IMR-90 (cell line): ENCODE measurements around the gene DCTD. TPM values are rescaled to one million over a fixed set of nuclear protein-coding genes. Genes with fewer than 3 reads are reported as not detected.

ENCODE experiments used
- ATAC-seq: fragments of 200-7000 bp; cut with Tn5 transposase; 2 replicates; pipeline ENCODE4 v1.9.1; 2020; ENCODE audit warnings: low read depth, mild to moderate bottlenecking, moderate library complexity
- BruUV-seq: library from RNA; stranded (reverse); fragments of 400-500 nt; replicated peaks from 2 replicates; lab custom pipeline; 2021; lab: Mats Ljungman, UMichigan
- CTCF ChIA-PET: fragments of 300-600 bp; formaldehyde crosslinking; extraction: SDS; loops from one replicate; lab custom pipeline; 2021; ENCODE audit warnings: antibody characterized with exemption; lab: Yijun Ruan, JAX
- POLR2A ChIA-PET: fragments of 300-600 bp; sonication (Branson Sonifier 250); formaldehyde crosslinking; loops from one replicate; lab custom pipeline; 2022; ENCODE audit warnings: antibody characterized with exemption; ENCODE audit not compliant: unreplicated experiment; lab: Charles Lee
- DNase-seq: peaks from one replicate; pipeline ENCODE4 v3.0.0; 2013
- H2AFZ ChIP-seq: replicated peaks from 2 replicates; pipeline ENCODE3; 2013; ENCODE audit warnings: low read length, mild to moderate bottlenecking; ENCODE audit not compliant: poor library complexity
- H2AK5ac ChIP-seq: 2 replicates; pipeline ENCODE4 v1.6.1; 2013; ENCODE audit warnings: low read depth, low read length, inconsistent platforms
- H2AK9ac ChIP-seq: replicated peaks from 2 replicates; pipeline ENCODE3; 2013; ENCODE audit warnings: mild to moderate bottlenecking, low read depth, low read length, moderate library complexity; ENCODE audit not compliant: poor library complexity
- H2BK120ac ChIP-seq: 2 replicates; pipeline ENCODE4 v1.6.1; 2013; ENCODE audit warnings: low read depth, low read length, inconsistent platforms
- H2BK15ac ChIP-seq: 3 replicates; pipeline ENCODE4 v1.6.1; 2013; ENCODE audit warnings: low read depth, low read length, inconsistent platforms
- H2BK20ac ChIP-seq: 2 replicates; pipeline ENCODE4 v1.6.1; 2013; ENCODE audit warnings: low read depth, mild to moderate bottlenecking, inconsistent platforms, low read length, moderate library complexity
- H2BK5ac ChIP-seq: 2 replicates; pipeline ENCODE4 v1.6.1; 2013; ENCODE audit warnings: mild to moderate bottlenecking, low read depth, low read length, inconsistent platforms; ENCODE audit not compliant: poor library complexity, severe bottlenecking
- H3K14ac ChIP-seq: replicated peaks from 2 replicates; pipeline ENCODE4 v1.6.1; 2013; ENCODE audit warnings: low read depth, low read length, inconsistent platforms
- H3K18ac ChIP-seq: 2 replicates; pipeline ENCODE4 v1.6.1; 2013; ENCODE audit warnings: low read depth, low read length, control low read depth
- H3K23ac ChIP-seq: 2 replicates; pipeline ENCODE4 v1.6.1; 2013; ENCODE audit warnings: low read depth, low read length, inconsistent platforms
- H3K27ac ChIP-seq: 2 replicates; pipeline ENCODE4 v1.5.1; 2013; ENCODE audit warnings: mild to moderate bottlenecking, control low read depth, low read length; ENCODE audit not compliant: insufficient read depth
- H3K27me3 ChIP-seq: 2 replicates; pipeline ENCODE4 v1.6.1; 2013; ENCODE audit warnings: low read length; ENCODE audit not compliant: control insufficient read depth, insufficient read depth
- H3K36me3 ChIP-seq: 2 replicates; pipeline ENCODE4 v1.6.1; 2013; ENCODE audit warnings: low read length, mixed read lengths; ENCODE audit not compliant: control insufficient read depth, insufficient read depth
- H3K4ac ChIP-seq: 2 replicates; pipeline ENCODE4 v1.6.1; 2013; ENCODE audit warnings: low read depth, low read length, inconsistent platforms
- H3K4me1 ChIP-seq: 2 replicates; pipeline ENCODE4 v1.6.1; 2013; ENCODE audit warnings: low read length, mixed read lengths; ENCODE audit not compliant: control insufficient read depth, insufficient read depth
- H3K4me2 ChIP-seq: 2 replicates; pipeline ENCODE4 v1.6.1; 2013; ENCODE audit warnings: low read depth, mild to moderate bottlenecking, control low read depth, low read length, moderate library complexity
- H3K4me3 ChIP-seq: 2 replicates; pipeline ENCODE4 v1.5.1; 2013; ENCODE audit warnings: low read depth, mild to moderate bottlenecking, control low read depth, low read length, moderate library complexity; ENCODE audit not compliant: insufficient read depth
- H3K56ac ChIP-seq: 2 replicates; pipeline ENCODE4 v1.6.1; 2013; ENCODE audit warnings: low read length, inconsistent platforms; ENCODE audit not compliant: insufficient read depth; ENCODE audit errors: extremely low read depth
- H3K79me1 ChIP-seq, 2 experiments: 2 replicates each; pipeline ENCODE4 v1.6.1; 2013; ENCODE audit warnings: low read length in 2 of 2, inconsistent platforms in 1 of 2, low read depth in 1 of 2
- H3K9ac ChIP-seq: 2 replicates; pipeline ENCODE4 v1.6.1; 2013; ENCODE audit warnings: low read depth, low read length, control low read depth
- H3K9me1 ChIP-seq: 2 replicates; pipeline ENCODE4 v1.6.1; 2013; ENCODE audit warnings: low read length, inconsistent platforms; ENCODE audit not compliant: insufficient read depth
- H3K9me3 ChIP-seq: 2 replicates; pipeline ENCODE4 v1.6.1; 2013; ENCODE audit warnings: low read length; ENCODE audit not compliant: control insufficient read depth, insufficient read depth
- H4K20me1 ChIP-seq: 2 replicates; pipeline ENCODE4 v1.6.1; 2013; ENCODE audit warnings: low read length, inconsistent platforms; ENCODE audit not compliant: insufficient read depth
- H4K5ac ChIP-seq: 2 replicates; pipeline ENCODE4 v1.6.1; 2013; ENCODE audit warnings: mild to moderate bottlenecking, low read depth, low read length, control low read depth
- H4K8ac ChIP-seq, 2 experiments: 2 replicates each; pipeline ENCODE4 v1.6.1; 2013; ENCODE audit warnings: low read depth in 2 of 2, low read length in 2 of 2, control low read depth in 1 of 2, inconsistent platforms in 1 of 2
- H4K91ac ChIP-seq: 2 replicates; pipeline ENCODE4 v1.6.1; 2013; ENCODE audit warnings: low read depth, low read length, inconsistent platforms; ENCODE audit not compliant: insufficient read depth
- CEBPB ChIP-seq: IDR thresholded peaks from 2 replicates; pipeline ENCODE4 v1.6.1; 2012; ENCODE audit warnings: low read depth, low read length, improper control_type of control experiment
- MAFK ChIP-seq: IDR thresholded peaks from 2 replicates; pipeline ENCODE4 v1.6.1; 2012; ENCODE audit warnings: low read depth, low read length, improper control_type of control experiment
- MXI1 ChIP-seq: IDR thresholded peaks from 2 replicates; pipeline ENCODE4 v1.6.1; 2012; ENCODE audit warnings: low read depth, mild to moderate bottlenecking, low read length, moderate library complexity, borderline replicate concordance
- WGBS, 2 experiments: methylation state at CpG; one replicate each; pipeline versions ENCODE4 v1.1.5 to v1.1.7; 2013; ENCODE audit warnings: missing lambda C conversion rate in 2 of 2; ENCODE audit not compliant: insufficient read length in 1 of 2; ENCODE audit errors: extremely low coverage in 2 of 2; 5-methylcytosine and 5-hydroxymethylcytosine counted together
- dilution Hi-C: fragments of 300-500 bp; cut with HindIII; formaldehyde crosslinking; loops from one replicate; pipeline ENCODE4 v1.14.3; 2018; ENCODE audit warnings: low sequenced_read_pairs; ENCODE audit not compliant: unreplicated experiment
- in situ Hi-C: fragments of 300-500 bp; cut with MboI; formaldehyde crosslinking; loops from 3 replicates; pipeline ENCODE4 v1.14.3; 2019; ENCODE audit warnings: low sequenced_read_pairs, inconsistent platforms, mixed read lengths
- intact Hi-C: fragments of 100-400 bp; cut with micrococcal nuclease; formaldehyde crosslinking; loops from 2 replicates; pipeline ENCODE4 v1.10.0; 2022
- polyA plus RNA-seq, 3 experiments: library from polyadenylated mRNA; depleted of rRNA; stranded (reverse); fragments of >200 nt; gene quantifications; 2 replicates each; pipeline ENCODE4 v1.2.3, GENCODE V29; 2012; ENCODE audit warnings: low replicate concordance in 1 of 3
- total RNA-seq: library from RNA; depleted of rRNA; stranded (reverse); fragments of >200 nt; gene quantifications from 2 replicates; pipeline ENCODE4 v1.2.3, GENCODE V29; 2012

DCTD gene
- total and polyA plus RNA-seq, 2 of the 4 experiments (the other 2 are of a cell fraction), result 90.3 to 127 TPM

DNA sequence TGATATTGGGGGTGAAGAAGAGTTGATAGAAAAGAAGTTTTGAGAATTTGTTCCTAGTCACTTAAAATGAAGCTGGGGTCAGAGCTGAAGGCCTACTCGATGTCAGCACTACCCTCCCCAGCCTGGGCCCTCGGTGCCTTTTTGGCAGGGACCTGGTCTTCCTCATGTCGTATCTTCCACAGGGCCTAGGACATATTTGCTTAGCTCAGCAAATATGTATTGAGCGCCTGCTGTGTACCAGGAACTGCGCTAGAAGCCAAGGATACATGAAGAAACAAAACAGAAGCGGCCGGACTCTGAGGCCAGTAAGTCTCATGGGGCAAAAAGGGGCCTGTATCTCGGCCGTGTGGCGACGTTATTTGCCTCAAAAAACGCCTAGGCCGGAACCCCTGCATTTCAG lies 44.3 kb downstream of the DCTD start:
- Histone ChIP-seq H3K79me1 (no peaks in the 10 kb centered on the region), H3K9ac (no peak overlapping the region), H3K27ac (no peak overlapping the region), H3K14ac (no peak overlapping the region), H2BK20ac (no peak overlapping the region), H3K56ac (no peak overlapping the region), H2AFZ (no peak overlapping the region), H2BK5ac (no peak overlapping the region), H3K9me1 (no peaks in the 10 kb centered on the region), H2AK9ac (no peak overlapping the region), H3K18ac (no peak overlapping the region), H3K23ac (no peak overlapping the region), H2BK15ac (no peak overlapping the region), H4K5ac (no peak overlapping the region), H3K9me3 (no peaks in the 10 kb centered on the region), H3K4me2 (no peak overlapping the region), H3K4ac (no peak overlapping the region), H3K36me3 (no peaks in the 10 kb centered on the region), H3K4me3 (no peak overlapping the region), H2BK120ac (no peak overlapping the region), H4K8ac (no peak overlapping the region), H4K20me1 (no peaks in the 10 kb centered on the region), H3K27me3 (no peaks in the 10 kb centered on the region), H4K91ac (no peak overlapping the region), H3K4me1 (no peaks in the 10 kb centered on the region), H2AK5ac (no peak overlapping the region)
- TF ChIP-seq MXI1, result no peak
- TF ChIP-seq CEBPB, result no peak
- TF ChIP-seq MAFK, result peak; percentile 98
- dilution Hi-C loops (no loop called here), intact Hi-C loops (no loop called here), in situ Hi-C loops (no loop called here)
- ChIA-PET POLR2A (no interaction called here), CTCF (no interaction called here)
- ATAC-seq (no peak), DNase-seq (no peak)
- no TSS peak for BruUV-seq
- 94% methylated on average over 7 of the region's 13 CpGs; no CpG with 5 or more reads in 1 of the 2 experiments for WGBS, 2 experiments
